ENCODE measurements around the gene EVA1A. TPM values are rescaled to one million over a fixed set of nuclear protein-coding genes. Genes with fewer than 3 reads are reported as not detected.
A peak's percentile ranks its signal among the peaks of the same experiment; 100 is the strongest.

Gene EVA1A, protein sequence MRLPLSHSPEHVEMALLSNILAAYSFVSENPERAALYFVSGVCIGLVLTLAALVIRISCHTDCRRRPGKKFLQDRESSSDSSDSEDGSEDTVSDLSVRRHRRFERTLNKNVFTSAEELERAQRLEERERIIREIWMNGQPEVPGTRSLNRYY
- total RNA-seq (2014; rRNA removed; shearing (Covaris generic)) = 7.9 and 8.5 TPM in 2 replicates
- polyA plus RNA-seq (2016; fragmentation: Nextera tagmentation; extraction: Ambion mirVana) = 4.6 and 5.0 TPM in 2 replicates
- long read RNA-seq, partial matches to known transcripts = 0 of 2 reads
- long read RNA-seq, other reads (novel, unspliced or antisense) = 1 of 2 reads

GRCh38 chr2:75560768-75561565, at the start of gene EVA1A:
EVA1A (minus strand) TSS chr2:75560939; CDS start chr2:75518140, 42,799 bp downstream.
- no peaks in the 10 kb centered on the region for H3K36me3 Mint-ChIP-seq (ENCODE audit: low read depth)
- H3K27ac ChIP-seq (ENCODE audit: low read depth) = no peak within 1 kb of the TSS
- H3K27me3 Mint-ChIP-seq (ENCODE audit: insufficient read depth, low read depth, poor library complexity) = peaks cover 19% of the 10 kb centered on the region
- H2AFZ ChIP-seq = peak within 1 kb of the TSS; percentile 95
- no peaks in the 10 kb centered on the region for H4K20me1 ChIP-seq (replicated peaks; ENCODE audit: insufficient read depth)
- TF ChIP-seq EZH2phosphoT487 (IDR thresholded peaks at IDR 0.05; ENCODE audit: unreplicated experiment) (no peak), POLR2AphosphoS5 (IDR thresholded peaks at IDR 0.05; ENCODE audit: low read depth) (peak; percentile 24; the same call in 1 of the 2 replicates)
- peak within 1 kb of the TSS; percentile 88 for H3K4me3 Mint-ChIP-seq
- H3K27ac Mint-ChIP-seq = no peak within 1 kb of the TSS
- peaks cover 26% of the 10 kb centered on the region for H3K27me3 ChIP-seq (ENCODE audit: insufficient read depth)
- ATAC-seq (peak; percentile 84), DNase-seq (ENCODE audit: low spot score) (peak; percentile 81)
- no peaks in the 10 kb centered on the region for H3K9me3 Mint-ChIP-seq
- peaks cover 16% of the 10 kb centered on the region for H3K4me1 ChIP-seq (ENCODE audit: insufficient read depth)
- H3F3A ChIP-seq (replicated peaks; ENCODE audit: low read depth) = no peaks in the 10 kb centered on the region
- H3K79me2 ChIP-seq (replicated peaks; ENCODE audit: insufficient read depth) = no peaks in the 10 kb centered on the region
- peak within 1 kb of the TSS; percentile 78 for H3K4me3 ChIP-seq
- peaks cover 34% of the 10 kb centered on the region for H3K4me1 Mint-ChIP-seq
- H3K36me3 ChIP-seq (ENCODE audit: insufficient read depth) = no peaks in the 10 kb centered on the region
- H3K9me2 ChIP-seq (ENCODE audit: insufficient read depth) = no peaks in the 10 kb centered on the region
- peak within 1 kb of the TSS; percentile 98 for H3K4me2 ChIP-seq

GRCh38 chr2:75609937-75610508, 49.3 kb upstream of the EVA1A start:
- H3K4me1 Mint-ChIP-seq = peaks cover 9% of the 10 kb centered on the region
- H3K4me2 ChIP-seq = no peak overlapping the region
- no peaks in the 10 kb centered on the region; the same call in 1 of the 2 replicates for H3K9me2 ChIP-seq (ENCODE audit: insufficient read depth)
- ATAC-seq (no peak), DNase-seq (ENCODE audit: low spot score) (no peak)
- H3K9me3 Mint-ChIP-seq = no peaks in the 10 kb centered on the region; the same call in 2 of the 3 replicates
- peaks cover 6% of the 10 kb centered on the region; the same call in 1 of the 2 replicates for H3K4me1 ChIP-seq (ENCODE audit: insufficient read depth)
- H3K27ac Mint-ChIP-seq = no peak overlapping the region
- H3K36me3 Mint-ChIP-seq (ENCODE audit: low read depth) = no peaks in the 10 kb centered on the region
- no peaks in the 10 kb centered on the region for H3K27me3 ChIP-seq (ENCODE audit: insufficient read depth)
- H3K4me3 ChIP-seq = no peak overlapping the region
- no peak overlapping the region for H2AFZ ChIP-seq
- no peaks in the 10 kb centered on the region for H4K20me1 ChIP-seq (replicated peaks; ENCODE audit: insufficient read depth)
- H3K36me3 ChIP-seq (ENCODE audit: insufficient read depth) = no peaks in the 10 kb centered on the region
- H3K4me3 Mint-ChIP-seq = no peak overlapping the region
- no peaks in the 10 kb centered on the region for H3F3A ChIP-seq (replicated peaks; ENCODE audit: low read depth)
- no peak overlapping the region for H3K27ac ChIP-seq (ENCODE audit: low read depth)
- H3K27me3 Mint-ChIP-seq (ENCODE audit: insufficient read depth, low read depth, poor library complexity) = peaks cover 4% of the 10 kb centered on the region
- H3K79me2 ChIP-seq (replicated peaks; ENCODE audit: insufficient read depth) = no peaks in the 10 kb centered on the region
- TF ChIP-seq ZNF331 (CRISPR knock-in tag; IDR thresholded peaks at IDR 0.05; ENCODE audit: low read depth) (no peak), REST (IDR thresholded peaks at IDR 0.05; ENCODE audit: unreplicated experiment) (no peak), STAT1 (IDR thresholded peaks at IDR 0.05; ENCODE audit: unreplicated experiment) (no peak), JUNB (IDR thresholded peaks at IDR 0.05; ENCODE audit: unreplicated experiment) (no peak), POLR2AphosphoS5 (IDR thresholded peaks at IDR 0.05; ENCODE audit: low read depth) (no peak)
- TF ChIP-seq, protein P1, sequence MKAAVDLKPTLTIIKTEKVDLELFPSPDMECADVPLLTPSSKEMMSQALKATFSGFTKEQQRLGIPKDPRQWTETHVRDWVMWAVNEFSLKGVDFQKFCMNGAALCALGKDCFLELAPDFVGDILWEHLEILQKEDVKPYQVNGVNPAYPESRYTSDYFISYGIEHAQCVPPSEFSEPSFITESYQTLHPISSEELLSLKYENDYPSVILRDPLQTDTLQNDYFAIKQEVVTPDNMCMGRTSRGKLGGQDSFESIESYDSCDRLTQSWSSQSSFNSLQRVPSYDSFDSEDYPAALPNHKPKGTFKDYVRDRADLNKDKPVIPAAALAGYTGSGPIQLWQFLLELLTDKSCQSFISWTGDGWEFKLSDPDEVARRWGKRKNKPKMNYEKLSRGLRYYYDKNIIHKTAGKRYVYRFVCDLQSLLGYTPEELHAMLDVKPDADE (IDR thresholded peaks at IDR 0.05) = no peak
- TF ChIP-seq, protein P2, sequence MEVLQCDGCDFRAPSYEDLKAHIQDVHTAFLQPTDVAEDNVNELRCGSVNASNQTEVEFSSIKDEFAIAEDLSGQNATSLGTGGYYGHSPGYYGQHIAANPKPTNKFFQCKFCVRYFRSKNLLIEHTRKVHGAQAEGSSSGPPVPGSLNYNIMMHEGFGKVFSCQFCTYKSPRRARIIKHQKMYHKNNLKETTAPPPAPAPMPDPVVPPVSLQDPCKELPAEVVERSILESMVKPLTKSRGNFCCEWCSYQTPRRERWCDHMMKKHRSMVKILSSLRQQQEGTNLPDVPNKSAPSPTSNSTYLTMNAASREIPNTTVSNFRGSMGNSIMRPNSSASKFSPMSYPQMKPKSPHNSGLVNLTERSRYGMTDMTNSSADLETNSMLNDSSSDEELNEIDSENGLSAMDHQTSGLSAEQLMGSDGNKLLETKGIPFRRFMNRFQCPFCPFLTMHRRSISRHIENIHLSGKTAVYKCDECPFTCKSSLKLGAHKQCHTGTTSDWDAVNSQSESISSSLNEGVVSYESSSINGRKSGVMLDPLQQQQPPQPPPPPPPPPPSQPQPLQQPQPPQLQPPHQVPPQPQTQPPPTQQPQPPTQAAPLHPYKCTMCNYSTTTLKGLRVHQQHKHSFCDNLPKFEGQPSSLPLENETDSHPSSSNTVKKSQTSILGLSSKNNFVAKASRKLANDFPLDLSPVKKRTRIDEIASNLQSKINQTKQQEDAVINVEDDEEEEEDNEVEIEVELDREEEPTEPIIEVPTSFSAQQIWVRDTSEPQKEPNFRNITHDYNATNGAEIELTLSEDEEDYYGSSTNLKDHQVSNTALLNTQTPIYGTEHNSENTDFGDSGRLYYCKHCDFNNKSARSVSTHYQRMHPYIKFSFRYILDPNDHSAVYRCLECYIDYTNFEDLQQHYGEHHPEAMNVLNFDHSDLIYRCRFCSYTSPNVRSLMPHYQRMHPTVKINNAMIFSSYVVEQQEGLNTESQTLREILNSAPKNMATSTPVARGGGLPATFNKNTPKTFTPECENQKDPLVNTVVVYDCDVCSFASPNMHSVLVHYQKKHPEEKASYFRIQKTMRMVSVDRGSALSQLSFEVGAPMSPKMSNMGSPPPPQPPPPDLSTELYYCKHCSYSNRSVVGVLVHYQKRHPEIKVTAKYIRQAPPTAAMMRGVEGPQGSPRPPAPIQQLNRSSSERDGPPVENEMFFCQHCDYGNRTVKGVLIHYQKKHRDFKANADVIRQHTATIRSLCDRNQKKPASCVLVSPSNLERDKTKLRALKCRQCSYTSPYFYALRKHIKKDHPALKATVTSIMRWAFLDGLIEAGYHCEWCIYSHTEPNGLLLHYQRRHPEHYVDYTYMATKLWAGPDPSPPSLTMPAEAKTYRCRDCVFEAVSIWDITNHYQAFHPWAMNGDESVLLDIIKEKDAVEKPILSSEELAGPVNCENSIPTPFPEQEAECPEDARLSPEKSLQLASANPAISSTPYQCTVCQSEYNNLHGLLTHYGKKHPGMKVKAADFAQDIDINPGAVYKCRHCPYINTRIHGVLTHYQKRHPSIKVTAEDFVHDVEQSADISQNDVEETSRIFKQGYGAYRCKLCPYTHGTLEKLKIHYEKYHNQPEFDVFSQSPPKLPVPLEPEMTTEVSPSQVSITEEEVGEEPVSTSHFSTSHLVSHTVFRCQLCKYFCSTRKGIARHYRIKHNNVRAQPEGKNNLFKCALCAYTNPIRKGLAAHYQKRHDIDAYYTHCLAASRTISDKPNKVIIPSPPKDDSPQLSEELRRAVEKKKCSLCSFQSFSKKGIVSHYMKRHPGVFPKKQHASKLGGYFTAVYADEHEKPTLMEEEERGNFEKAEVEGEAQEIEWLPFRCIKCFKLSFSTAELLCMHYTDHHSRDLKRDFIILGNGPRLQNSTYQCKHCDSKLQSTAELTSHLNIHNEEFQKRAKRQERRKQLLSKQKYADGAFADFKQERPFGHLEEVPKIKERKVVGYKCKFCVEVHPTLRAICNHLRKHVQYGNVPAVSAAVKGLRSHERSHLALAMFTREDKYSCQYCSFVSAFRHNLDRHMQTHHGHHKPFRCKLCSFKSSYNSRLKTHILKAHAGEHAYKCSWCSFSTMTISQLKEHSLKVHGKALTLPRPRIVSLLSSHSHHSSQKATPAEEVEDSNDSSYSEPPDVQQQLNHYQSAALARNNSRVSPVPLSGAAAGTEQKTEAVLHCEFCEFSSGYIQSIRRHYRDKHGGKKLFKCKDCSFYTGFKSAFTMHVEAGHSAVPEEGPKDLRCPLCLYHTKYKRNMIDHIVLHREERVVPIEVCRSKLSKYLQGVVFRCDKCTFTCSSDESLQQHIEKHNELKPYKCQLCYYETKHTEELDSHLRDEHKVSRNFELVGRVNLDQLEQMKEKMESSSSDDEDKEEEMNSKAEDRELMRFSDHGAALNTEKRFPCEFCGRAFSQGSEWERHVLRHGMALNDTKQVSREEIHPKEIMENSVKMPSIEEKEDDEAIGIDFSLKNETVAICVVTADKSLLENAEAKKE (CRISPR knock-in tag; IDR thresholded peaks at IDR 0.05) = no peak
